DOHH2 (cell line): ENCODE measurements around the gene VPS8.

ENCODE experiments used
- H3F3A ChIP-seq: fragments of 200-600 bp; sonication (generic), shearing (Covaris generic); 2 replicates; pipeline ENCODE4 v1.6.0; 2016; ENCODE audit warnings: antibody characterized with exemption, mild to moderate bottlenecking; ENCODE audit not compliant: control insufficient read depth, insufficient read depth
- H3K27ac ChIP-seq: fragments of 200-600 bp; sonication (generic); 2 replicates; pipeline ENCODE4 v1.5.1; 2014; ENCODE audit warnings: low read depth, mild to moderate bottlenecking, low read length, moderate library complexity
- H3K27me3 ChIP-seq: fragments of 200-600 bp; sonication (generic); 2 replicates; pipeline ENCODE4 v1.6.1; 2014; ENCODE audit warnings: mild to moderate bottlenecking, low read length, mixed read lengths; ENCODE audit not compliant: control insufficient read depth
- H3K36me3 ChIP-seq: fragments of 200-600 bp; sonication (generic); 2 replicates; pipeline ENCODE4 v1.6.1; 2014; ENCODE audit warnings: mild to moderate bottlenecking, low read length, moderate library complexity, mixed read lengths; ENCODE audit not compliant: control insufficient read depth
- H3K4me1 ChIP-seq: fragments of 200-600 bp; sonication (generic); 2 replicates; pipeline ENCODE4 v1.6.1; 2014; ENCODE audit warnings: mild to moderate bottlenecking, low read length, mixed read lengths; ENCODE audit not compliant: control insufficient read depth
- H3K4me2 ChIP-seq: fragments of 200-600 bp; sonication (generic); 2 replicates; pipeline ENCODE4 v1.6.0; 2014; ENCODE audit warnings: mild to moderate bottlenecking, low read length, moderate library complexity
- H3K4me3 ChIP-seq: fragments of 200-600 bp; sonication (generic); 2 replicates; pipeline ENCODE4 v1.5.1; 2014; ENCODE audit warnings: mild to moderate bottlenecking, low read length, mixed read lengths
- H3K79me2 ChIP-seq: fragments of 200-600 bp; sonication (generic); 2 replicates; pipeline ENCODE4 v1.6.1; 2014; ENCODE audit warnings: mild to moderate bottlenecking, low read length, mixed read lengths; ENCODE audit not compliant: control insufficient read depth
- H3K9me2 ChIP-seq: fragments of 200-600 bp; sonication (generic); replicated peaks from 2 replicates; pipeline ENCODE4 v1.6.1; 2014; ENCODE audit warnings: mild to moderate bottlenecking, low read length, mixed read lengths; ENCODE audit not compliant: control insufficient read depth
- H3K9me3 ChIP-seq: fragments of 200-600 bp; sonication (generic); 2 replicates; pipeline ENCODE4 v1.6.1; 2014; ENCODE audit warnings: antibody characterized with exemption, low read length, mixed read lengths; ENCODE audit not compliant: control insufficient read depth, insufficient read depth
- H4K20me1 ChIP-seq: fragments of 200-600 bp; sonication (generic); 2 replicates; pipeline ENCODE4 v1.6.0; 2014; ENCODE audit warnings: low read depth, mild to moderate bottlenecking, antibody characterized with exemption, low read length, moderate library complexity; ENCODE audit not compliant: control insufficient read depth, insufficient read depth
- CTCF ChIP-seq: fragments of 200-600 bp; sonication (generic); IDR thresholded peaks from one replicate; pipeline ENCODE4 v1.5.1; 2014; ENCODE audit warnings: antibody characterized with exemption, mild to moderate bottlenecking, low read depth, low read length; ENCODE audit not compliant: poor library complexity, severe bottlenecking
- EZH2phosphoT487 ChIP-seq: fragments of 200-600 bp; sonication (generic); IDR thresholded peaks from 2 replicates; pipeline ENCODE4 v1.6.1; 2017; ENCODE audit warnings: borderline replicate concordance, mild to moderate bottlenecking, antibody characterized with exemption, low read length, moderate library complexity, mixed read lengths

VPS8 gene

GRCh38 chr3:184785890-184786279 is 26.1 kb upstream of the VPS8 start:
- H4K20me1 ChIP-seq: no peaks in the 10 kb centered on the region
- peak overlapping the region; percentile 56 for H3K4me3 ChIP-seq
- no peaks in the 10 kb centered on the region for H3K27me3 ChIP-seq
- H3K36me3 ChIP-seq: no peaks in the 10 kb centered on the region
- H3F3A ChIP-seq: peaks cover 5% of the 10 kb centered on the region
- H3K79me2 ChIP-seq: no peaks in the 10 kb centered on the region
- H3K4me2 ChIP-seq: peak overlapping the region; percentile 69
- no peak overlapping the region; the same call in 1 of the 2 replicates for H3K27ac ChIP-seq
- peaks cover 64% of the 10 kb centered on the region for H3K4me1 ChIP-seq
- TF ChIP-seq CTCF: no peak
- TF ChIP-seq EZH2phosphoT487: no peak
- no peaks in the 10 kb centered on the region for H3K9me3 ChIP-seq
- H3K9me2 ChIP-seq: no peaks in the 10 kb centered on the region

GRCh38 chr3:184786280-184786941 is 25.6 kb upstream of the VPS8 start:
- no peaks in the 10 kb centered on the region for H3K79me2 ChIP-seq
- peak overlapping the region; percentile 69 for H3K4me2 ChIP-seq

GRCh38 chr3:184788751-184789150 is 23.2 kb upstream of the VPS8 start:
- Histone ChIP-seq H3K79me2 (no peaks in the 10 kb centered on the region), H3K4me2 (no peak overlapping the region), H3K4me1 (peaks cover 40% of the 10 kb centered on the region), H3K27me3 (0 out of 2 replicates have a peak, but pooled peaks cover 3% of the 10 kb centered on the region), H4K20me1 (no peaks in the 10 kb centered on the region), H3K4me3 (no peak overlapping the region), H3K27ac (no peak overlapping the region), H3F3A (peaks cover 5% of the 10 kb centered on the region), H3K9me3 (no peaks in the 10 kb centered on the region), H3K9me2 (no peaks in the 10 kb centered on the region), H3K36me3 (no peaks in the 10 kb centered on the region)
- TF ChIP-seq CTCF: no peak
- no peak for TF ChIP-seq EZH2phosphoT487

More at GRCh38 chr3:184786280-184786941, 25.6 kb upstream of the VPS8 start:
- Histone ChIP-seq H3K27ac (no peak overlapping the region), H3K4me1 (peaks cover 59% of the 10 kb centered on the region), H3K27me3 (no peaks in the 10 kb centered on the region), H3F3A (peaks cover 5% of the 10 kb centered on the region), H3K9me3 (no peaks in the 10 kb centered on the region), H3K36me3 (no peaks in the 10 kb centered on the region), H3K4me3 (peak overlapping the region; percentile 56), H3K9me2 (no peaks in the 10 kb centered on the region), H4K20me1 (no peaks in the 10 kb centered on the region)
- TF ChIP-seq EZH2phosphoT487 (no peak), CTCF (no peak)
